Loucy (cell line): ENCODE measurements around the gene C1orf35.

ENCODE experiments used
- CTCF ChIP-seq: fragments of 200-600 bp; sonication (generic); conservative IDR thresholded peaks from 2 replicates; pipeline ENCODE4 v1.5.1; 2014; ENCODE audit warnings: mild to moderate bottlenecking, antibody characterized with exemption, low read length
- EZH2phosphoT487 ChIP-seq: fragments of 200-600 bp; IDR thresholded peaks from 2 replicates; pipeline ENCODE4 v1.6.1; 2018; ENCODE audit warnings: antibody characterized with exemption, mild to moderate bottlenecking, moderate library complexity, borderline replicate concordance

- TF ChIP-seq CTCF (no peak), EZH2phosphoT487 (no peak)
These were observed 19.9 kb upstream of the C1orf35 start for GRCh38 chr1:228122921-228123441.
